T-helper 1 cell treated with Interleukin-12 subunit alpha and Interleukin-12 subunit beta and Interleukin-4 antibody, amounts not matched to agents 30 ng/mL and 1 ng/mL, for 36 hours (primary cell): ENCODE measurements around the gene SYT9. TPM values are rescaled to one million over a fixed set of nuclear protein-coding genes. Genes with fewer than 3 reads are reported as not detected.
"Not testable (repeated sequence)": the region's sequence is repeated elsewhere in the genome, so short reads cannot be mapped to it uniquely, and the experiment has no call there.

Source experiments
- intact Hi-C: fragments of 100-400 bp; cut with micrococcal nuclease; formaldehyde crosslinking; loops from one replicate; pipeline ENCODE4 v1.15.1; 2024
- total RNA-seq: library from RNA; stranded (reverse); gene quantifications from 2 replicates; pipeline ENCODE4 v1.2.3, GENCODE V29; 2022

SYT9 gene
- total RNA-seq, 1 donor from 2014 or later: not detected

GRCh38 chr11:7335442-7335841, 83.7 kb downstream of the SYT9 start:
- intact Hi-C loops: not testable (repeated sequence)

GRCh38 chr11:7341551-7341950, 89.8 kb downstream of the SYT9 start:
- intact Hi-C loops: no loop called here

GRCh38 chr11:7347611-7348431, 96.1 kb downstream of the SYT9 start:
- intact Hi-C loops: no loop called here

GRCh38 chr11:7348432-7349304, 97.0 kb downstream of the SYT9 start:
- intact Hi-C loops: no loop called here

- intact Hi-C loops: loop anchor here (5.0 kb wide), 1 partner anchor 254 kb away; no protein-coding TSS in a partner anchor
Observed at GRCh38 chr11:7351228-7351627, 99.5 kb downstream of the SYT9 start.

GRCh38 chr11:7353100-7353499, 101.4 kb downstream of the SYT9 start:
- intact Hi-C loops: loop anchor here (1.0 to 5.0 kb wide), 5 partner anchors 89 to 341 kb away; no protein-coding TSS in a partner anchor

GRCh38 chr11:7364660-7365059, 113.0 kb downstream of the SYT9 start:
- intact Hi-C loops: no loop called here

GRCh38 chr11:7367803-7368202, 116.1 kb downstream of the SYT9 start:
- intact Hi-C loops: no loop called here

GRCh38 chr11:7376386-7376785, 124.7 kb downstream of the SYT9 start:
- intact Hi-C loops: no loop called here

- intact Hi-C loops: no loop called here
Observed at GRCh38 chr11:7381937-7382336, 130.2 kb downstream of the SYT9 start.

GRCh38 chr11:7383406-7383805, 131.7 kb downstream of the SYT9 start:
- intact Hi-C loops: no loop called here

GRCh38 chr11:7384691-7385090, 133.0 kb downstream of the SYT9 start:
- intact Hi-C loops: no loop called here

GRCh38 chr11:7385532-7385931, 133.8 kb downstream of the SYT9 start:
- intact Hi-C loops: no loop called here

GRCh38 chr11:7413961-7414915, 162.5 kb downstream of the SYT9 start:
- intact Hi-C loops: no loop called here

GRCh38 chr11:7414973-7415817, 163.5 kb downstream of the SYT9 start:
- intact Hi-C loops: no loop called here

- intact Hi-C loops: no loop called here
Observed at GRCh38 chr11:7416080-7416479, 164.4 kb downstream of the SYT9 start.

GRCh38 chr11:7417328-7417727, 165.6 kb downstream of the SYT9 start:
- intact Hi-C loops: no loop called here

- intact Hi-C loops: no loop called here
Observed at GRCh38 chr11:7418061-7418460, 166.4 kb downstream of the SYT9 start.

GRCh38 chr11:7418906-7419305, 167.2 kb downstream of the SYT9 start:
- intact Hi-C loops: no loop called here

- intact Hi-C loops: no loop called here
Observed at GRCh38 chr11:7421136-7421535, 169.4 kb downstream of the SYT9 start.
